Measurements from ENCODE around the gene ATP4A. TPM values are rescaled to one million over a fixed set of nuclear protein-coding genes. Genes with fewer than 3 reads are reported as not detected.
A peak's percentile ranks its signal among the peaks of the same experiment; 100 is the strongest.

Gene ATP4A
- total RNA-seq, 1 donor from 2014 or later = not detected

DNA sequence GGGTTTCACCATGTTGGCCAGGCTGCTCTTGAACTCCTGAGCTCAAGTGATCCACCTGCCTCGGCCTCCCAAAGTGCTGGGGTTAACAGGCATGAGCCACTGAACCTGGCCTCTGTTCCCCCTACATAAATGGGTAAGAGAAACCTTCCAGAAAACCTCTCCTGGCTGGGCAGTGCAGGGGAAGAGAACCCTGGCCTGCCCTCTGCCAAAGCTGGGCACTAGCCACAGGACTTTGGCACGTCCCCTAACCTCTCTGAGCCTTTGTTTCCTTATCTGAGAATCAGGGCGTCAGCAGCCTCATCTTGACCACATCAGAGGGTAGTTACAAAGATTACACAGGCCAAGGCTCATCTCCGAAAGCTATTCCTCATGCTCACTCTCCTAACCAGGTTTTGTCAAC is 37.6 kb downstream of the ATP4A start:
- H3K9ac ChIP-seq (ENCODE audit: low read length) = no peak overlapping the region
- peaks cover 2% of the 10 kb centered on the region for H3K27me3 ChIP-seq (ENCODE audit: insufficient read depth, low read length)
- H3K27ac ChIP-seq (ENCODE audit: low read depth, low read length) = no peak overlapping the region
- no peaks in the 10 kb centered on the region for H3K79me2 ChIP-seq (ENCODE audit: insufficient read depth, low read length)
- Mint-ChIP-seq H3K4me1 (ENCODE audit: low read depth, unreplicated experiment) (no peaks in the 10 kb centered on the region), H3K36me3 (ENCODE audit: low read depth, unreplicated experiment) (no peaks in the 10 kb centered on the region), H3K9me3 (ENCODE audit: unreplicated experiment) (no peaks in the 10 kb centered on the region), H3K27me3 (ENCODE audit: low read depth, unreplicated experiment) (peaks cover 27% of the 10 kb centered on the region), H3K27ac (ENCODE audit: unreplicated experiment) (no peak overlapping the region), H3K4me3 (ENCODE audit: unreplicated experiment) (no peak overlapping the region)
- H2AFZ ChIP-seq (ENCODE audit: low read depth, low read length) = no peak overlapping the region
- H3K4me1 ChIP-seq (ENCODE audit: insufficient read depth, low read length) = no peaks in the 10 kb centered on the region
- H3K9me3 ChIP-seq (ENCODE audit: insufficient read depth, low read depth, low read length) = no peaks in the 10 kb centered on the region
- DNase-seq (ENCODE audit: low read depth) = no peak
- H3K4me2 ChIP-seq (ENCODE audit: low read length) = no peak overlapping the region
- no peak for FAIRE-seq
- no peaks in the 10 kb centered on the region for H4K20me1 ChIP-seq (ENCODE audit: insufficient read depth, low read length)
- H3K4me3 ChIP-seq (ENCODE audit: insufficient read depth, low read depth, low read length) = no peak overlapping the region
- TF ChIP-seq EZH2 (IDR thresholded peaks at IDR 0.05; ENCODE audit: insufficient read depth, low read length) = no peak
- TF ChIP-seq, protein P1, sequence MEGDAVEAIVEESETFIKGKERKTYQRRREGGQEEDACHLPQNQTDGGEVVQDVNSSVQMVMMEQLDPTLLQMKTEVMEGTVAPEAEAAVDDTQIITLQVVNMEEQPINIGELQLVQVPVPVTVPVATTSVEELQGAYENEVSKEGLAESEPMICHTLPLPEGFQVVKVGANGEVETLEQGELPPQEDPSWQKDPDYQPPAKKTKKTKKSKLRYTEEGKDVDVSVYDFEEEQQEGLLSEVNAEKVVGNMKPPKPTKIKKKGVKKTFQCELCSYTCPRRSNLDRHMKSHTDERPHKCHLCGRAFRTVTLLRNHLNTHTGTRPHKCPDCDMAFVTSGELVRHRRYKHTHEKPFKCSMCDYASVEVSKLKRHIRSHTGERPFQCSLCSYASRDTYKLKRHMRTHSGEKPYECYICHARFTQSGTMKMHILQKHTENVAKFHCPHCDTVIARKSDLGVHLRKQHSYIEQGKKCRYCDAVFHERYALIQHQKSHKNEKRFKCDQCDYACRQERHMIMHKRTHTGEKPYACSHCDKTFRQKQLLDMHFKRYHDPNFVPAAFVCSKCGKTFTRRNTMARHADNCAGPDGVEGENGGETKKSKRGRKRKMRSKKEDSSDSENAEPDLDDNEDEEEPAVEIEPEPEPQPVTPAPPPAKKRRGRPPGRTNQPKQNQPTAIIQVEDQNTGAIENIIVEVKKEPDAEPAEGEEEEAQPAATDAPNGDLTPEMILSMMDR (IDR thresholded peaks at IDR 0.05; ENCODE audit: insufficient read depth, low read depth, low read length) = no peak
- H3K36me3 ChIP-seq (ENCODE audit: insufficient read depth, low read length) = no peaks in the 10 kb centered on the region

DNA sequence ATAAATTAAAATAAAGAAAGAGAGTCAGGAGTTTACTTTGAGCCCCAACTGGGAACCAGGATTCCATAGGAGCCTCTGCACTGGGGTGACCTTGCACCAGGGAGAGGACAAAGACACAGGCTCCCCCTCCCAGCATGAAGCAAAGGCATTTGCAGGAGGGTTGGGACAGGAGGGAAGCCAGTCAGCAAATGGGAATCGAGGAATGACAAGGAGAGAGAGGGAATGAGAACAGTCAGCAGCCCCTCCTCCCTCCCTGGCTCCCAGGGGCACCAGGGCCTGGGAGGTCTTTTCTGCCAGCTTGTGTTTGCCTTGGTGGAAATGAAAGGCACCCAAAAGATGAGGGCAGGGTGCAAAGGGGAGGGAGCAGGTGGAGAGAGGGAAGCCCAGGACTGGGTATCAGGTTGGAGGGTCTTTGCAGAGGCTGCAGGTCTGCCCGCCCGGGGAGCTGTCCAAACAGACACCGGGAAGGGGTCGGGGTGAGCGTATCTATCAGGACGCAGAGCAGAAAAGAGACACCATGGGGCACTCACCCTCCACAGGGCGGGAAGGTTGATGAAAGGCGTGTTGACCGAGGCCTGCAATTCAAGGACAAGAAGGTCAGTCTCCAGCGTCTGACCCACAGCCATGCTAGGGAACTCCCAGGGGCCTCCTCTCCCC is 39.1 kb downstream of the ATP4A start:
- no peaks in the 10 kb centered on the region for H3K79me2 ChIP-seq (ENCODE audit: insufficient read depth, low read length)
- H3K4me3 ChIP-seq (ENCODE audit: insufficient read depth, low read depth, low read length) = no peak overlapping the region
- H3K4me2 ChIP-seq (ENCODE audit: low read length) = no peak overlapping the region
- no peaks in the 10 kb centered on the region for H3K36me3 ChIP-seq (ENCODE audit: insufficient read depth, low read length)
- peaks cover 2% of the 10 kb centered on the region for H3K27me3 ChIP-seq (ENCODE audit: insufficient read depth, low read length)
- H3K9me3 Mint-ChIP-seq (ENCODE audit: unreplicated experiment) = no peaks in the 10 kb centered on the region
- no peak overlapping the region for H3K27ac Mint-ChIP-seq (ENCODE audit: unreplicated experiment)
- H2AFZ ChIP-seq (ENCODE audit: low read depth, low read length) = no peak overlapping the region
- H3K9me3 ChIP-seq (ENCODE audit: insufficient read depth, low read depth, low read length) = no peaks in the 10 kb centered on the region
- H3K36me3 Mint-ChIP-seq (ENCODE audit: low read depth, unreplicated experiment) = no peaks in the 10 kb centered on the region
- FAIRE-seq = no peak
- H3K4me1 Mint-ChIP-seq (ENCODE audit: low read depth, unreplicated experiment) = no peaks in the 10 kb centered on the region
- no peaks in the 10 kb centered on the region for H4K20me1 ChIP-seq (ENCODE audit: insufficient read depth, low read length)
- H3K4me3 Mint-ChIP-seq (ENCODE audit: unreplicated experiment) = no peak overlapping the region
- no peaks in the 10 kb centered on the region for H3K4me1 ChIP-seq (ENCODE audit: insufficient read depth, low read length)
- H3K27me3 Mint-ChIP-seq (ENCODE audit: low read depth, unreplicated experiment) = peaks cover 24% of the 10 kb centered on the region
- H3K9ac ChIP-seq (ENCODE audit: low read length) = no peak overlapping the region
- no peak for DNase-seq (ENCODE audit: low read depth)
- TF ChIP-seq EZH2 (IDR thresholded peaks at IDR 0.05; ENCODE audit: insufficient read depth, low read length) = no peak
- TF ChIP-seq, protein P1 (IDR thresholded peaks at IDR 0.05; ENCODE audit: insufficient read depth, low read depth, low read length) = no peak
- H3K27ac ChIP-seq (ENCODE audit: low read depth, low read length) = no peak overlapping the region

DNA sequence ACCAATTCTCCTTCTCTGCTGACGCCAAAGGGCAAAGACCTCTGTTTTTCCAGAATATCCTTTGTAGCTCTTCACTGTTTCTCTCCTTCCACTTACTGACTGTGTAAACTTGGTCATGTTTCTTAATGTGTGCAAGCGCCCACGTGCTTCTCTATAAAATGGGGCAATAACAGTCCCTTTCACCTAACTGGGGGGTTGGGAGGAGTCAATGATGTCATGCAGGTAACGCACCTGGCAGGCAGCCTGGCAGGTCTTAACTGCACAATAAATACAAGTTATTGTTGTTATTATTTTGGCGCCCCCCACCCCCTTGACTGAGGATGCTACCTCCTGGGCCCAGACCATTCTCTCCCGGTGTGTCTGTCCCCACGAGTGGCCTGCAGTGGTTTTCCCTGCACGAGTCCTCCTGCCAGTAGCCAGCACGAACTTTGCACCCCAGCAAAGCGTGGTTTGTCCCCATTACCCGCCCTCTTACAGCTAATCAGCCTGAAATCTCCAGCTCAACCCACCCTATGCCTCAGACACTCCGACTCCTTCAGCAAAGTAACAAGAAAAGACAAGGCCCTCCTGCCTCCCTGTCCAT is 40.6 kb downstream of the ATP4A start:
- Mint-ChIP-seq H3K36me3 (ENCODE audit: low read depth, unreplicated experiment) (no peaks in the 10 kb centered on the region), H3K27ac (ENCODE audit: unreplicated experiment) (peak overlapping the region; percentile 66), H3K9me3 (ENCODE audit: unreplicated experiment) (no peaks in the 10 kb centered on the region), H3K27me3 (ENCODE audit: low read depth, unreplicated experiment) (peaks cover 23% of the 10 kb centered on the region), H3K4me3 (ENCODE audit: unreplicated experiment) (no peak overlapping the region), H3K4me1 (ENCODE audit: low read depth, unreplicated experiment) (peaks cover 8% of the 10 kb centered on the region)
- Histone ChIP-seq H3K4me1 (ENCODE audit: insufficient read depth, low read length) (peaks cover 10% of the 10 kb centered on the region), H3K79me2 (ENCODE audit: insufficient read depth, low read length) (no peaks in the 10 kb centered on the region), H3K36me3 (ENCODE audit: insufficient read depth, low read length) (no peaks in the 10 kb centered on the region), H3K27ac (ENCODE audit: low read depth, low read length) (no peak overlapping the region), H3K27me3 (ENCODE audit: insufficient read depth, low read length) (peaks cover 2% of the 10 kb centered on the region), H3K4me2 (ENCODE audit: low read length) (no peak overlapping the region), H3K9ac (ENCODE audit: low read length) (no peak overlapping the region), H3K4me3 (ENCODE audit: insufficient read depth, low read depth, low read length) (no peak overlapping the region), H2AFZ (ENCODE audit: low read depth, low read length) (no peak overlapping the region), H3K9me3 (ENCODE audit: insufficient read depth, low read depth, low read length) (no peaks in the 10 kb centered on the region), H4K20me1 (ENCODE audit: insufficient read depth, low read length) (no peaks in the 10 kb centered on the region)
- TF ChIP-seq EZH2 (IDR thresholded peaks at IDR 0.05; ENCODE audit: insufficient read depth, low read length) = no peak
- TF ChIP-seq, protein P1 (IDR thresholded peaks at IDR 0.05; ENCODE audit: insufficient read depth, low read depth, low read length) = no peak
- no peak for DNase-seq (ENCODE audit: low read depth)
- FAIRE-seq = no peak
